ENCODE results near the gene ZNF609. TPM values are rescaled to one million over a fixed set of nuclear protein-coding genes. Genes with fewer than 3 reads are reported as not detected.
A peak's percentile ranks its signal among the peaks of the same experiment; 100 is the strongest.

The ZNF609 gene
- total and polyA plus RNA-seq, 2 of the 13 experiments (the other 11 are each of a cell fraction or from before 2014, with no cell fraction given) = 8.9 to 9.9 TPM

GRCh38 chr15:64460724-64461720, 644 bp downstream of the ZNF609 start:
- peak; percentile 68 for FAIRE-seq
- CTCF ChIA-PET (ENCODE audit: low intra/inter-chr PET ratio, low total read pairs) = no interaction called here
- intact Hi-C loops (cut with micrococcal nuclease; ENCODE audit: unreplicated experiment) = no loop called here
- Histone ChIP-seq H3K79me2 (ENCODE audit: insufficient read depth, low read length) (peaks cover 41% of the 10 kb centered on the region), H3K9ac (ENCODE audit: insufficient read depth, low read depth, low read length) (peak overlapping the region; percentile 62), H3K36me3 (replicated peaks in 1 of 2; ENCODE audit: control insufficient read depth in 1 of 2, insufficient read depth in 2 of 2, low read length in 2 of 2) (no peaks in the 10 kb centered on the region; a peak in 2 of 5 replicates), H3K4me1 (ENCODE audit: insufficient read depth, low read length) (peaks cover 61% of the 10 kb centered on the region), H4K20me1 (ENCODE audit: insufficient read depth, low read length) (peaks cover 11% of the 10 kb centered on the region; the same call in 1 of the 2 replicates), H3K27ac (ENCODE audit: extremely low read length, insufficient read depth, low read length) (peak overlapping the region; percentile 50), H3K9me3 (ENCODE audit: low read length) (no peaks in the 10 kb centered on the region), H3K27me3 (ENCODE audit: control insufficient read depth in 1 of 2, insufficient read depth in 2 of 2, low read length in 2 of 2) (no peaks in the 10 kb centered on the region), H3K4me3 (replicated peaks in 1 of 3; ENCODE audit: insufficient read depth in 1 of 3, low read depth in 2 of 3, low read length in 3 of 3) (peak overlapping the region; percentile 65 to 80 (median 69)), H3K4me2 (ENCODE audit: low read depth, low read length) (peak overlapping the region; percentile 85), H2AFZ (ENCODE audit: low read length) (no peak overlapping the region)
- POLR2A ChIA-PET = interaction anchor here (0.9 kb wide), 1 partner anchor 17 kb away, joined by 3 read pairs; no protein-coding TSS in a partner anchor
- DNase-seq (ENCODE audit: low spot score) = peak; percentile 66
- ATAC-seq = peak; percentile 73
- in situ Hi-C loops (cut with HindIII; ENCODE audit: extremely low pct_ligation_motif_present, low pct_unique_long_range_greater_than_20kb) = no loop called here
- WGBS (ENCODE audit: low lambda C conversion rate) = 2% methylated on average over 26 of the region's 56 CpGs
- no TSS peak for BruUV-seq (replicated peaks)
- TF ChIP-seq SNAI1 (CRISPR knock-in tag; IDR thresholded peaks at IDR 0.05; ENCODE audit: borderline replicate concordance) (0 out of 2 replicates have a peak, but pooled peaks have one; percentile 43), FLYWCH1 (CRISPR knock-in tag; IDR thresholded peaks at IDR 0.05) (no peak), ONECUT2 (CRISPR knock-in tag; IDR thresholded peaks at IDR 0.05) (no peak), KDM5B (CRISPR knock-in tag; IDR thresholded peaks at IDR 0.05; ENCODE audit: borderline replicate concordance) (0 out of 2 replicates have a peak, but pooled peaks have one; percentile 9), FOSL2 (CRISPR knock-in tag; IDR thresholded peaks at IDR 0.05) (0 out of 2 replicates have a peak, but pooled peaks have one; percentile 3), RAD21 (CRISPR knock-in tag; IDR thresholded peaks at IDR 0.05) (0 out of 2 replicates have a peak, but pooled peaks have one; percentile 15), KDM3A (CRISPR knock-in tag; IDR thresholded peaks at IDR 0.05; ENCODE audit: low read depth) (no peak), FOXP4 (CRISPR knock-in tag; IDR thresholded peaks at IDR 0.05) (peak; percentile 5; the same call in 1 of the 2 replicates), ZNF776 (CRISPR knock-in tag; IDR thresholded peaks at IDR 0.05) (peak; percentile 38; the same call in 1 of the 2 replicates)
- TF ChIP-seq, protein P1, sequence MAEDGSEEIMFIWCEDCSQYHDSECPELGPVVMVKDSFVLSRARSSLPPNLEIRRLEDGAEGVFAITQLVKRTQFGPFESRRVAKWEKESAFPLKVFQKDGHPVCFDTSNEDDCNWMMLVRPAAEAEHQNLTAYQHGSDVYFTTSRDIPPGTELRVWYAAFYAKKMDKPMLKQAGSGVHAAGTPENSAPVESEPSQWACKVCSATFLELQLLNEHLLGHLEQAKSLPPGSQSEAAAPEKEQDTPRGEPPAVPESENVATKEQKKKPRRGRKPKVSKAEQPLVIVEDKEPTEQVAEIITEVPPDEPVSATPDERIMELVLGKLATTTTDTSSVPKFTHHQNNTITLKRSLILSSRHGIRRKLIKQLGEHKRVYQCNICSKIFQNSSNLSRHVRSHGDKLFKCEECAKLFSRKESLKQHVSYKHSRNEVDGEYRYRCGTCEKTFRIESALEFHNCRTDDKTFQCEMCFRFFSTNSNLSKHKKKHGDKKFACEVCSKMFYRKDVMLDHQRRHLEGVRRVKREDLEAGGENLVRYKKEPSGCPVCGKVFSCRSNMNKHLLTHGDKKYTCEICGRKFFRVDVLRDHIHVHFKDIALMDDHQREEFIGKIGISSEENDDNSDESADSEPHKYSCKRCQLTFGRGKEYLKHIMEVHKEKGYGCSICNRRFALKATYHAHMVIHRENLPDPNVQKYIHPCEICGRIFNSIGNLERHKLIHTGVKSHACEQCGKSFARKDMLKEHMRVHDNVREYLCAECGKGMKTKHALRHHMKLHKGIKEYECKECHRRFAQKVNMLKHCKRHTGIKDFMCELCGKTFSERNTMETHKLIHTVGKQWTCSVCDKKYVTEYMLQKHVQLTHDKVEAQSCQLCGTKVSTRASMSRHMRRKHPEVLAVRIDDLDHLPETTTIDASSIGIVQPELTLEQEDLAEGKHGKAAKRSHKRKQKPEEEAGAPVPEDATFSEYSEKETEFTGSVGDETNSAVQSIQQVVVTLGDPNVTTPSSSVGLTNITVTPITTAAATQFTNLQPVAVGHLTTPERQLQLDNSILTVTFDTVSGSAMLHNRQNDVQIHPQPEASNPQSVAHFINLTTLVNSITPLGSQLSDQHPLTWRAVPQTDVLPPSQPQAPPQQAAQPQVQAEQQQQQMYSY (CRISPR knock-in tag; IDR thresholded peaks at IDR 0.05) = peak; percentile 36
- TF ChIP-seq, protein P2, sequence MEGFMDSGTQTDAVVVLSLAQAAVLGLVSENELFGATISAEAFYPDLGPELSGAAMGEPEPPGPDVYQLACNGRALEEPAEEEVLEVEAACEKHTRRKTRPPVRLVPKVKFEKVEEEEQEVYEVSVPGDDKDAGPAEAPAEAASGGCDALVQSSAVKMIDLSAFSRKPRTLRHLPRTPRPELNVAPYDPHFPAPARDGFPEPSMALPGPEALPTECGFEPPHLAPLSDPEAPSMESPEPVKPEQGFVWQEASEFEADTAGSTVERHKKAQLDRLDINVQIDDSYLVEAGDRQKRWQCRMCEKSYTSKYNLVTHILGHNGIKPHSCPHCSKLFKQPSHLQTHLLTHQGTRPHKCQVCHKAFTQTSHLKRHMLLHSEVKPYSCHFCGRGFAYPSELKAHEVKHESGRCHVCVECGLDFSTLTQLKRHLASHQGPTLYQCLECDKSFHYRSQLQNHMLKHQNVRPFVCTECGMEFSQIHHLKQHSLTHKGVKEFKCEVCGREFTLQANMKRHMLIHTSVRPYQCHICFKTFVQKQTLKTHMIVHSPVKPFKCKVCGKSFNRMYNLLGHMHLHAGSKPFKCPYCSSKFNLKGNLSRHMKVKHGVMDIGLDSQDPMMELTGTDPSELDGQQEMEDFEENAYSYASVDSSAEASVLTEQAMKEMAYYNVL (CRISPR knock-in tag; IDR thresholded peaks at IDR 0.05; ENCODE audit: borderline replicate concordance) = 0 out of 2 replicates have a peak, but pooled peaks have one; percentile 5
